WTC11 (cell line): ENCODE data around the gene RPH3AL. TPM values are rescaled to one million over a fixed set of nuclear protein-coding genes. Genes with fewer than 3 reads are reported as not detected.

ENCODE experiments used
- ATAC-seq: fragments of 200-7000 bp; cut with Tn5 transposase; 2 replicates; pipeline ENCODE4 v1.10.0; 2021; ENCODE audit warnings: mild to moderate bottlenecking, moderate library complexity
- CTCF ChIA-PET: fragments of 300-600 bp; sonication (Branson Sonifier 250); formaldehyde crosslinking; loops from one replicate; lab custom pipeline; 2021; ENCODE audit warnings: antibody characterized with exemption; lab: Charles Lee
- POLR2A ChIA-PET: fragments of 350-600 bp; sonication (Branson Sonifier 250); formaldehyde crosslinking; loops from one replicate; lab custom pipeline; 2021; ENCODE audit warnings: antibody characterized with exemption; lab: Charles Lee
- DNase-seq: peaks from one replicate; pipeline ENCODE4 v3.0.0; 2021; ENCODE audit warnings: low spot score
- H3K27ac Mint-ChIP-seq: 2 replicates; pipeline ENCODE4 v1.8.0; 2021; ENCODE audit warnings: mixed read lengths
- H3K27me3 Mint-ChIP-seq: 2 replicates; pipeline ENCODE4 v1.8.0; 2021; ENCODE audit warnings: low read depth, mild to moderate bottlenecking, moderate library complexity, mixed read lengths
- H3K36me3 Mint-ChIP-seq: 2 replicates; pipeline ENCODE4 v1.8.0; 2021; ENCODE audit warnings: mixed read lengths
- H3K4me1 Mint-ChIP-seq: 2 replicates; pipeline ENCODE4 v1.8.0; 2022; ENCODE audit warnings: mixed read lengths
- H3K4me3 Mint-ChIP-seq: 2 replicates; pipeline ENCODE4 v1.8.0; 2021; ENCODE audit warnings: mild to moderate bottlenecking, moderate library complexity, mixed read lengths
- H3K9me3 Mint-ChIP-seq: 2 replicates; pipeline ENCODE4 v1.8.0; 2021; ENCODE audit warnings: mixed read lengths
- ATF1 ChIP-seq: sonication (generic); formaldehyde crosslinking; IDR thresholded peaks from 2 replicates; pipeline ENCODE4 v1.8.1; 2023; ENCODE audit warnings: mild to moderate bottlenecking, moderate library complexity, missing genetic modification reagents
- ELF4 ChIP-seq: sonication (generic); formaldehyde crosslinking; IDR thresholded peaks from 2 replicates; pipeline ENCODE4 v1.8.1; 2022; ENCODE audit warnings: low read depth, mild to moderate bottlenecking, moderate library complexity, missing genetic modification reagents
- FOXJ3 ChIP-seq: sonication (generic); formaldehyde crosslinking; IDR thresholded peaks from 2 replicates; pipeline ENCODE4 v1.9.0; 2021; ENCODE audit warnings: missing genetic modification reagents, mild to moderate bottlenecking, borderline replicate concordance
- GTF2I ChIP-seq: fragments of 250-450 bp; sonication (Bioruptor Pico); conservative IDR thresholded peaks from 2 replicates; pipeline ENCODE4 v1.4.0; 2021; ENCODE audit warnings: mild to moderate bottlenecking
- JUN ChIP-seq: sonication (generic); formaldehyde crosslinking; IDR thresholded peaks from 2 replicates; pipeline ENCODE4 v1.8.0; 2023; ENCODE audit warnings: mild to moderate bottlenecking, missing genetic modification reagents
- KAT7 ChIP-seq: sonication (generic); formaldehyde crosslinking; IDR thresholded peaks from 2 replicates; pipeline ENCODE4 v1.8.1; 2023; ENCODE audit warnings: missing genetic modification reagents, mild to moderate bottlenecking, borderline replicate concordance
- NFATC4 ChIP-seq: fragments of 250-450 bp; sonication (Bioruptor Pico); IDR thresholded peaks from 2 replicates; pipeline ENCODE4 v1.9.0; 2021; ENCODE audit warnings: mild to moderate bottlenecking
- NFE2L1 ChIP-seq: sonication (generic); formaldehyde crosslinking; IDR thresholded peaks from 2 replicates; pipeline ENCODE4 v1.8.1; 2023; ENCODE audit warnings: missing genetic modification reagents
- OVOL2 ChIP-seq: fragments of 250-450 bp; sonication (Bioruptor Pico); IDR thresholded peaks from 2 replicates; pipeline ENCODE4 v1.9.0; 2021; ENCODE audit warnings: mild to moderate bottlenecking, borderline replicate concordance
- RORB ChIP-seq: fragments of 250-450 bp; sonication (Bioruptor Pico); IDR thresholded peaks from 2 replicates; pipeline ENCODE4 v1.9.0; 2021; ENCODE audit warnings: mild to moderate bottlenecking
- SP1 ChIP-seq: sonication (generic); formaldehyde crosslinking; conservative IDR thresholded peaks from 2 replicates; pipeline ENCODE4 v1.8.1; 2022; ENCODE audit warnings: missing genetic modification reagents
- ZNF396 ChIP-seq: fragments of 250-450 bp; sonication (Bioruptor Pico); IDR thresholded peaks from 2 replicates; pipeline ENCODE4 v1.8.0; 2021; ENCODE audit warnings: mild to moderate bottlenecking, moderate library complexity, borderline replicate concordance
- total RNA-seq: library from RNA; stranded (reverse); gene quantifications from 3 replicates; pipeline ENCODE4 v1.2.3, GENCODE V29; 2021
- TF ChIP-seq, protein P1 (sequence below): sonication (generic); formaldehyde crosslinking; IDR thresholded peaks from 2 replicates; pipeline ENCODE4 v1.8.1; 2023; ENCODE audit warnings: mild to moderate bottlenecking, moderate library complexity, missing genetic modification reagents
- TF ChIP-seq, protein P2 (sequence below): sonication (generic); formaldehyde crosslinking; IDR thresholded peaks from 2 replicates; pipeline ENCODE4 v1.8.0; 2022; ENCODE audit warnings: mild to moderate bottlenecking, missing genetic modification reagents
- TF ChIP-seq, protein P3 (sequence below): sonication (generic); formaldehyde crosslinking; IDR thresholded peaks from 2 replicates; pipeline ENCODE4 v1.8.1; 2023; ENCODE audit warnings: mild to moderate bottlenecking, missing genetic modification reagents, moderate library complexity
- TF ChIP-seq, protein P4 (sequence below): sonication (generic); formaldehyde crosslinking; conservative IDR thresholded peaks from 2 replicates; pipeline ENCODE4 v1.8.1; 2022; ENCODE audit warnings: mild to moderate bottlenecking, missing genetic modification reagents
- TF ChIP-seq, protein P5 (sequence below): sonication (generic); formaldehyde crosslinking; IDR thresholded peaks from 2 replicates; pipeline ENCODE4 v1.8.0; 2022; ENCODE audit warnings: mild to moderate bottlenecking, missing genetic modification reagents
- TF ChIP-seq, protein P6 (sequence below): sonication (generic); formaldehyde crosslinking; IDR thresholded peaks from 2 replicates; pipeline ENCODE4 v1.8.1; 2022; ENCODE audit warnings: low read depth, mild to moderate bottlenecking, moderate library complexity, missing genetic modification reagents, borderline replicate concordance
- TF ChIP-seq, protein P7 (sequence below): fragments of 250-450 bp; sonication (Bioruptor Pico); IDR thresholded peaks from 2 replicates; pipeline ENCODE4 v1.9.0; 2021; ENCODE audit warnings: mild to moderate bottlenecking

Gene RPH3AL
- total RNA-seq, 1 experiment from 2014 or later, result 2.0 TPM

DNA sequence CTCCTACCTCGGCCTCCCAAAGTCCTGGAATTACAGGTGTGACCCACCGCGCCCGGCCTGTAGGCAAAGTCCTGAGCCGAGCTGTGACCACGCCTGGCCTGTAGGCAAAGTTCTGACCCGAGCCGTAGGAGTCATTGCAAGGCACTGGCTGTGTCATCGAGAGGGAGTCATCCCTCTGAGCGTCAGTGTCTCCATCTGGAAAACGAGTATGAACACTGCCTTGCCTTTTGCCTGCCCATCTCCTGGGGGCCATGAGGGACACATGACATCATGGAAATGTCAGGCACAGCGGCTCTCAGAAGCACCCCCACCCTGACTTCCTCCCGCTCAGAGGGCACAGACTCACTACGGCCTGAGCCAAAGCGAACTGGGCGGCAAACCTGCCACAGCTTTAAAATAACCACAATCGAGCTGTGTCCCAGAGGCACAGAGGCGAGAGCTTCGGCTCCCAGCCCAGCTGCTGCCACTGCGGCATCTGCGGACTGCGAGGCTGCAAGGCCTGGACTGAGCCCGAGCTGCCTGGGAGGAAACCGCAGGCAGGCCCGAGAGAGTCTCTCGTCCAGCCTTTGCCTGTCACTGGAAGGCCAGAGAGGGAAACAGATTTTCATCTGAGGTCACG lies 50.8 kb downstream of the RPH3AL start:
- Mint-ChIP-seq H3K27ac (no peak overlapping the region), H3K36me3 (no peaks in the 10 kb centered on the region), H3K4me1 (peaks cover 13% of the 10 kb centered on the region), H3K27me3 (peaks cover 15% of the 10 kb centered on the region), H3K4me3 (no peak overlapping the region), H3K9me3 (no peaks in the 10 kb centered on the region)
- ChIA-PET POLR2A (no interaction called here), CTCF (interaction anchor here (1.0 to 1.6 kb wide), 2 partner anchors 110 to 137 kb away, joined by 3 to 4 read pairs; no protein-coding TSS in a partner anchor)
- peak; percentile 12; the same call in 1 of the 2 replicates for ATAC-seq
- DNase-seq, result no peak
- TF ChIP-seq RORB, result no peak
- TF ChIP-seq JUN (CRISPR knock-in tag), result no peak
- TF ChIP-seq FOXJ3 (CRISPR knock-in tag), result no peak
- TF ChIP-seq, protein P1, sequence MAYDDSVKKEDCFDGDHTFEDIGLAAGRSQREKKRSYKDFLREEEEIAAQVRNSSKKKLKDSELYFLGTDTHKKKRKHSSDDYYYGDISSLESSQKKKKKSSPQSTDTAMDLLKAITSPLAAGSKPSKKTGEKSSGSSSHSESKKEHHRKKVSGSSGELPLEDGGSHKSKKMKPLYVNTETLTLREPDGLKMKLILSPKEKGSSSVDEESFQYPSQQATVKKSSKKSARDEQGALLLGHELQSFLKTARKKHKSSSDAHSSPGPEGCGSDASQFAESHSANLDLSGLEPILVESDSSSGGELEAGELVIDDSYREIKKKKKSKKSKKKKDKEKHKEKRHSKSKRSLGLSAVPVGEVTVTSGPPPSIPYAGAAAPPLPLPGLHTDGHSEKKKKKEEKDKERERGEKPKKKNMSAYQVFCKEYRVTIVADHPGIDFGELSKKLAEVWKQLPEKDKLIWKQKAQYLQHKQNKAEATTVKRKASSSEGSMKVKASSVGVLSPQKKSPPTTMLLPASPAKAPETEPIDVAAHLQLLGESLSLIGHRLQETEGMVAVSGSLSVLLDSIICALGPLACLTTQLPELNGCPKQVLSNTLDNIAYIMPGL, result no peak
- TF ChIP-seq ELF4 (CRISPR knock-in tag), result no peak
- TF ChIP-seq, protein P2, sequence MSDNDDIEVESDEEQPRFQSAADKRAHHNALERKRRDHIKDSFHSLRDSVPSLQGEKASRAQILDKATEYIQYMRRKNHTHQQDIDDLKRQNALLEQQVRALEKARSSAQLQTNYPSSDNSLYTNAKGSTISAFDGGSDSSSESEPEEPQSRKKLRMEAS, result no peak
- no peak for TF ChIP-seq ATF1 (CRISPR knock-in tag)
- TF ChIP-seq, protein P3, sequence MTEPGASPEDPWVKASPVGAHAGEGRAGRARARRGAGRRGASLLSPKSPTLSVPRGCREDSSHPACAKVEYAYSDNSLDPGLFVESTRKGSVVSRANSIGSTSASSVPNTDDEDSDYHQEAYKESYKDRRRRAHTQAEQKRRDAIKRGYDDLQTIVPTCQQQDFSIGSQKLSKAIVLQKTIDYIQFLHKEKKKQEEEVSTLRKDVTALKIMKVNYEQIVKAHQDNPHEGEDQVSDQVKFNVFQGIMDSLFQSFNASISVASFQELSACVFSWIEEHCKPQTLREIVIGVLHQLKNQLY (CRISPR knock-in tag), result no peak
- TF ChIP-seq OVOL2 (CRISPR knock-in tag), result no peak
- TF ChIP-seq NFATC4, result no peak
- TF ChIP-seq, protein P4, sequence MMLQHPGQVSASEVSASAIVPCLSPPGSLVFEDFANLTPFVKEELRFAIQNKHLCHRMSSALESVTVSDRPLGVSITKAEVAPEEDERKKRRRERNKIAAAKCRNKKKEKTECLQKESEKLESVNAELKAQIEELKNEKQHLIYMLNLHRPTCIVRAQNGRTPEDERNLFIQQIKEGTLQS (CRISPR knock-in tag), result no peak
- no peak for TF ChIP-seq NFE2L1 (CRISPR knock-in tag)

DNA sequence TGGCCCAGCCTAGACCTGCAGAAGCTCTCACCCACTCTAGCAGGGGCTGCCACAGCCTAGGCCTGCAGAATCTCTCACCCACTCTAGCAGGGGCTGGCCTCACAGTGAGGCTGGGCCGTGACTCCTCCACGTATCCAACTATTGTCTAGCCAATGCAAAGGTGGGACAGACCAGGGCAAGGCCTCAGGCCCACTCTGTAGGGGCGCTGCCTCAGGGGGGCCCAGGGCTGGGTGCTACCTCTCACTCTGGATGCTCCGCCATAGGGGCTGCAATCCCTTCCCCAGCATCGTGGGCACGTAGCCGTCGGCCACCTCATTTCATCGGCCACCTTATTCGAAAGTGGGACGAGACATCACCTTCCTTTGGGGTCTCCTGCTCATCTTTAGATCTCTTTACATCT lies 51.7 kb downstream of the RPH3AL start:
- POLR2A ChIA-PET, result no interaction called here
- ATAC-seq, result no peak
- H3K27ac Mint-ChIP-seq, result peak overlapping the region; percentile 65

DNA sequence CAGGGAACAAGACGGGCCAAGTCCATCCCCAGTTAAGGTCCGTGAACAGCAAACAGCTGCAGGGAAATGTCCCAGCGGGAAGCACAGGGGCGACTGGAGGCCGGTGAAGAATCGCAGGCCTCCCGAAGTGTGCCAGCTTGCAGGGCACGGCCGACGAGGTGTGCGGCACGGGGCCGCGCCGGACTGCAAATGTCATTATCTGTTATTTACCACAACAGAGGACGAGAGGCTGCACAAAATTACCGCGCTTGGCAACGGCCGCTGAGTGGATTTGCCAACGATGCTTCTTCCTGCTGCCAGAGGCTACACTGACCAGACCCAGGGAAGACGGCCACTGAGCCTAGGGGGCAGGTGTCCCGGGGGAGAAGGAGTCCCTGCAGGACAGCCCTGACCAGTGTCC lies 53.1 kb downstream of the RPH3AL start:
- H3K4me3 Mint-ChIP-seq, result no peak overlapping the region
- no peaks in the 10 kb centered on the region for H3K9me3 Mint-ChIP-seq
- H3K27ac Mint-ChIP-seq, result no peak overlapping the region
- H3K27me3 Mint-ChIP-seq, result no peaks in the 10 kb centered on the region; the same call in 1 of the 2 replicates
- no peak for ATAC-seq
- POLR2A ChIA-PET, result no interaction called here
- DNase-seq, result no peak
- CTCF ChIA-PET, result interaction anchor here (2.0 kb wide), 1 partner anchor 11 kb away, joined by 5 read pairs; no protein-coding TSS in a partner anchor
- H3K36me3 Mint-ChIP-seq, result no peaks in the 10 kb centered on the region
- H3K4me1 Mint-ChIP-seq, result peaks cover 9% of the 10 kb centered on the region
- TF ChIP-seq, protein P3 (CRISPR knock-in tag), result no peak
- TF ChIP-seq KAT7, result no peak
- TF ChIP-seq, protein P5, sequence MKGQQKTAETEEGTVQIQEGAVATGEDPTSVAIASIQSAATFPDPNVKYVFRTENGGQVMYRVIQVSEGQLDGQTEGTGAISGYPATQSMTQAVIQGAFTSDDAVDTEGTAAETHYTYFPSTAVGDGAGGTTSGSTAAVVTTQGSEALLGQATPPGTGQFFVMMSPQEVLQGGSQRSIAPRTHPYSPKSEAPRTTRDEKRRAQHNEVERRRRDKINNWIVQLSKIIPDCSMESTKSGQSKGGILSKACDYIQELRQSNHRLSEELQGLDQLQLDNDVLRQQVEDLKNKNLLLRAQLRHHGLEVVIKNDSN (CRISPR knock-in tag), result no peak

More for the DNA sequence above, 51.7 kb downstream of the RPH3AL start:
- no peaks in the 10 kb centered on the region for H3K36me3 Mint-ChIP-seq
- H3K27me3 Mint-ChIP-seq, result peaks cover 6% of the 10 kb centered on the region
- TF ChIP-seq, protein P6, sequence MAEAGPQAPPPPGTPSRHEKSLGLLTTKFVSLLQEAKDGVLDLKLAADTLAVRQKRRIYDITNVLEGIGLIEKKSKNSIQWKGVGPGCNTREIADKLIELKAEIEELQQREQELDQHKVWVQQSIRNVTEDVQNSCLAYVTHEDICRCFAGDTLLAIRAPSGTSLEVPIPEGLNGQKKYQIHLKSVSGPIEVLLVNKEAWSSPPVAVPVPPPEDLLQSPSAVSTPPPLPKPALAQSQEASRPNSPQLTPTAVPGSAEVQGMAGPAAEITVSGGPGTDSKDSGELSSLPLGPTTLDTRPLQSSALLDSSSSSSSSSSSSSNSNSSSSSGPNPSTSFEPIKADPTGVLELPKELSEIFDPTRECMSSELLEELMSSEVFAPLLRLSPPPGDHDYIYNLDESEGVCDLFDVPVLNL (CRISPR knock-in tag), result no peak
- TF ChIP-seq GTF2I (CRISPR knock-in tag), result no peak
- TF ChIP-seq ZNF396 (CRISPR knock-in tag), result no peak
- TF ChIP-seq SP1 (CRISPR knock-in tag), result no peak
- TF ChIP-seq, protein P7, sequence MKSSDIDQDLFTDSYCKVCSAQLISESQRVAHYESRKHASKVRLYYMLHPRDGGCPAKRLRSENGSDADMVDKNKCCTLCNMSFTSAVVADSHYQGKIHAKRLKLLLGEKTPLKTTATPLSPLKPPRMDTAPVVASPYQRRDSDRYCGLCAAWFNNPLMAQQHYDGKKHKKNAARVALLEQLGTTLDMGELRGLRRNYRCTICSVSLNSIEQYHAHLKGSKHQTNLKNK (CRISPR knock-in tag), result no peak
- no peak for TF ChIP-seq RORB
- TF ChIP-seq FOXJ3 (CRISPR knock-in tag), result no peak
- TF ChIP-seq, all 79 proteins: peak for 0
- no peak for DNase-seq
- Mint-ChIP-seq H3K9me3 (no peaks in the 10 kb centered on the region), H3K4me3 (no peak overlapping the region), H3K4me1 (peaks cover 13% of the 10 kb centered on the region)
- CTCF ChIA-PET, result no interaction called here
